ENCODE data around the gene LRPPRC. TPM values are rescaled to one million over a fixed set of nuclear protein-coding genes. Genes with fewer than 3 reads are reported as not detected.

The LRPPRC gene
- total and polyA plus RNA-seq, 9 of the 15 experiments (the other 6 are each of a cell fraction or from before 2014, with no cell fraction given), result 41.5 to 214 (median 138) TPM

GRCh38 chr2:43889416-43889815 is 106.4 kb downstream of the LRPPRC start:
- Histone ChIP-seq H2AFZ (ENCODE audit: low read depth, low read length) (no peak overlapping the region), H3K36me3 (ENCODE audit: control insufficient read depth, insufficient read depth, low read length) (peaks cover 77% of the 10 kb centered on the region)

More at GRCh38 chr2:43889416-43889815, 106.4 kb downstream of the LRPPRC start:
- TF ChIP-seq ZNF79 (CRISPR knock-in tag; IDR thresholded peaks at IDR 0.05; ENCODE audit: low read depth) (no peak), SRSF7 (optimal IDR thresholded peaks at IDR 0.05; ENCODE audit: low read depth, low read length) (no peak), MITF (IDR thresholded peaks at IDR 0.05) (no peak), ZNF780A (CRISPR knock-in tag; IDR thresholded peaks at IDR 0.05) (no peak), RNF2 (IDR thresholded peaks at IDR 0.05) (no peak), ETS2 (tag; IDR thresholded peaks at IDR 0.05; ENCODE audit: borderline replicate concordance, poor library complexity, severe bottlenecking) (no peak), MNT (conservative IDR thresholded peaks at IDR 0.05) (no peak), LCOR (CRISPR knock-in tag; IDR thresholded peaks at IDR 0.05) (no peak), TAF7 (tag; IDR thresholded peaks at IDR 0.05) (no peak)
- TF ChIP-seq, protein P1, sequence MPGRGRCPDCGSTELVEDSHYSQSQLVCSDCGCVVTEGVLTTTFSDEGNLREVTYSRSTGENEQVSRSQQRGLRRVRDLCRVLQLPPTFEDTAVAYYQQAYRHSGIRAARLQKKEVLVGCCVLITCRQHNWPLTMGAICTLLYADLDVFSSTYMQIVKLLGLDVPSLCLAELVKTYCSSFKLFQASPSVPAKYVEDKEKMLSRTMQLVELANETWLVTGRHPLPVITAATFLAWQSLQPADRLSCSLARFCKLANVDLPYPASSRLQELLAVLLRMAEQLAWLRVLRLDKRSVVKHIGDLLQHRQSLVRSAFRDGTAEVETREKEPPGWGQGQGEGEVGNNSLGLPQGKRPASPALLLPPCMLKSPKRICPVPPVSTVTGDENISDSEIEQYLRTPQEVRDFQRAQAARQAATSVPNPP (IDR thresholded peaks at IDR 0.05; ENCODE audit: borderline replicate concordance, insufficient read depth, insufficient read length), result no peak
- TF ChIP-seq, protein P2, sequence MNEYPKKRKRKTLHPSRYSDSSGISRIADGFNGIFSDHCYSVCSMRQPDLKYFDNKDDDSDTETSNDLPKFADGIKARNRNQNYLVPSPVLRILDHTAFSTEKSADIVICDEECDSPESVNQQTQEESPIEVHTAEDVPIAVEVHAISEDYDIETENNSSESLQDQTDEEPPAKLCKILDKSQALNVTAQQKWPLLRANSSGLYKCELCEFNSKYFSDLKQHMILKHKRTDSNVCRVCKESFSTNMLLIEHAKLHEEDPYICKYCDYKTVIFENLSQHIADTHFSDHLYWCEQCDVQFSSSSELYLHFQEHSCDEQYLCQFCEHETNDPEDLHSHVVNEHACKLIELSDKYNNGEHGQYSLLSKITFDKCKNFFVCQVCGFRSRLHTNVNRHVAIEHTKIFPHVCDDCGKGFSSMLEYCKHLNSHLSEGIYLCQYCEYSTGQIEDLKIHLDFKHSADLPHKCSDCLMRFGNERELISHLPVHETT (CRISPR knock-in tag; conservative IDR thresholded peaks at IDR 0.05 in 1 of 2, IDR thresholded peaks at IDR 0.05 in 1 of 2), result no peak
- H3K4me2 ChIP-seq (ENCODE audit: insufficient read depth, low read length), result no peak overlapping the region
- no peak overlapping the region for H3K9ac ChIP-seq (ENCODE audit: insufficient read depth in 1 of 2, low read depth in 2 of 2, low read length in 2 of 2)
- H3K79me2 ChIP-seq (ENCODE audit: control insufficient read depth, insufficient read depth, low read length), result no peaks in the 10 kb centered on the region
- 99% methylated on average over 4 of the region's 4 CpGs for WGBS (ENCODE audit: insufficient coverage, low coverage, missing lambda C conversion rate)
- H3K4me3 ChIP-seq, result no peak overlapping the region
- ATAC-seq, result no peak
- intact Hi-C loops (cut with micrococcal nuclease) (no loop called here), in situ Hi-C loops (cut with MboI) (no loop called here)
- no TSS peak for BruUV-seq (replicated peaks)
- no peaks in the 10 kb centered on the region for H4K20me1 ChIP-seq (replicated peaks; ENCODE audit: control insufficient read depth, insufficient read depth, low read length)
- no peaks in the 10 kb centered on the region for H3K27me3 ChIP-seq (ENCODE audit: control insufficient read depth in 2 of 2, insufficient read depth in 2 of 2, low read length in 2 of 2)
- H3K9me3 ChIP-seq (replicated peaks; ENCODE audit: control insufficient read depth, insufficient read depth, low read depth, low read length), result no peaks in the 10 kb centered on the region
- H3K9me1 ChIP-seq (ENCODE audit: control insufficient read depth, insufficient read depth, low read length), result no peaks in the 10 kb centered on the region
- no peak for DNase-seq (ENCODE audit: extremely low read depth in 1 of 4, low spot score in 3 of 4)
- ChIA-PET CTCF (ENCODE audit: low intra/inter-chr PET ratio) (no interaction called here), POLR2A (no interaction called here)
- H3K4me1 ChIP-seq (replicated peaks in 1 of 2; ENCODE audit: control insufficient read depth in 2 of 2, insufficient read depth in 2 of 2, low read length in 2 of 2), result no peaks in the 10 kb centered on the region
- no peak overlapping the region for H3K27ac ChIP-seq (ENCODE audit: extremely low read depth, low read depth, low read length)
- FAIRE-seq, result no peak

Data from K562 (cell line).